Mesangial cell (primary cell): ENCODE measurements around the gene OR4D6. TPM values are rescaled to one million over a fixed set of nuclear protein-coding genes. Genes with fewer than 3 reads are reported as not detected.

ENCODE experiments used
- total RNA-seq: library from RNA; depleted of rRNA; stranded (reverse); fragments of >200 nt; gene quantifications from 2 replicates; pipeline ENCODE4 v1.2.3, GENCODE V29; 2015

OR4D6 gene
- not detected in 2 replicates for total RNA-seq

DNA sequence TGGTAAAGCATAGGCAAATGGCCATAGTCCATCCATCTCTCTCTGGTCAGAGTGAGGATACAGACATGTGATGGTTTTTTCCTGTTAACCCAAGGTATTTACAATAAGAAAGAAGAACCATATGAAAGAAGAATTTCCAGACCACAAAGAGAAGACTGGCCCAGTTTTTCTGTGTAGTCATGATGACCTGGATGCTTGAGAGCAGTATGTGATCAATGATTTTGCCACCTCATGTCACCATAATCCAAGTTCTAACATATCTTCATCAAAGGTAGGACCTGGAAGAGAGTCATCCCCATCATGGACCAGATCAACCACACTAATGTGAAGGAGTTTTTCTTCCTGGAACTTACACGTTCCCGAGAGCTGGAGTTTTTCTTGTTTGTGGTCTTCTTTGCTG, at the start of gene OR4D6:
Gene OR4D6 (plus strand): TSS at position 301 of the 400 bp plus-strand sequence. CDS start 0 bp downstream, at position 301.

DNA sequence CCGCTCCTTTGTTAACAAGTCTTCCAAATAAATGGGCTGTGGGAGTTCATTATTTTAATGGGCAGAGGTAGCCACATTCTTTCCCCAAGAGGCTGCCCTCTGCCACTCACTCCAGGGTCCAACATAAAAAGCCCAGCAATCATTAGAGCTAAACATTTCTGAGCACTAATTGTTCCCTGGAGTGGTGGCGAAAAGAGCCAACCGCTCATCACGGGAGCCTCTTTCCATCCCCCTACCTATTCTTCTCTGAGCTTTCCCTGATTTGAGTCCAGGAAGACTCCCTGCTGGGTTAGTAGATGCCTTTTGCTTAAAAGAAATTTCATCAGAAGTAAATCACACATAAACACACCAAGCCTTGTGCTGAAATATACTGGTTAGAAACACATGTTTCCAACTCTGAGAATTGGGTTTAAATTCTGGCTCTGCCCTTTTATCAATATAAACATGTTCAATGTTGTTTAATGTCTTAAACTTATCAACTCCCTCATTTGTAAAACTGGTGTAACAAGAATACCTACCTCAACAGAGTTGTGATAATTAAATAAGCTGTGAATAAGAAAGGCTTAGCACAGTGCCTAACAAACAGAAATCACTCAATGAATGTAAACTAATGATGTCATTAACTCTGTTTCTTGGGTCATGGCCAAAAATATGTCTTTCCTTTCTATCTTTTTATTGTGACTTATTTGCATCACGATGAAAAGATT, 30.2 kb upstream of the OR4D6 start, which contains the start of gene OR5A2:
Gene OR5A2 (minus strand): TSS at position 53 of the 707 bp plus-strand sequence. CDS start 3,460 bp downstream, outside the sequence.

DNA sequence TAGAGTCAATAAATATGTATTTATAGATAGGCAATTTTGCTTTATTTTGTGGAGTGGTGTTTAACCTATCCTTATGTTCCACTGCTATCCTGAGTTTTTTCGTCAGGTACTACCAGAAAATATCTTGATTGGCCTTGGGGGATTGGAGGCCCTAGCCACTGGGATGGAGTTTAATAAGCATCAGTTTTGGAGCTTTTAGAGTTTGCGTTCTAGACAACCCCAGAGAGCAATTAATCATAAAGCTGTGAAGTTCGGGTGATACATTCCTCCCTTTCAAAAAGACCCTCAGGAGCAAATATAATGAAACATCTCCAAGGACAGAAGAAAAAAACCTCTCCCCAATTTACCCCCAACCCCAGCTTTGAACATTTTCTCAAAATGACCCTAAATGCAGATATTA, 20.6 kb upstream of the OR4D6 start, which contains the start of gene OR5A1:
Gene OR5A1 (plus strand): TSS at position 301 of the 400 bp plus-strand sequence. CDS start 6,700 bp downstream, outside the sequence.

GRCh38 chr11:59473015-59473414, 16.3 kb downstream of the OR4D6 start, which contains the start of gene OR4D10:
Gene OR4D10 (plus strand): TSS chr11:59473315. CDS start chr11:59477430, 4,115 bp downstream.

DNA sequence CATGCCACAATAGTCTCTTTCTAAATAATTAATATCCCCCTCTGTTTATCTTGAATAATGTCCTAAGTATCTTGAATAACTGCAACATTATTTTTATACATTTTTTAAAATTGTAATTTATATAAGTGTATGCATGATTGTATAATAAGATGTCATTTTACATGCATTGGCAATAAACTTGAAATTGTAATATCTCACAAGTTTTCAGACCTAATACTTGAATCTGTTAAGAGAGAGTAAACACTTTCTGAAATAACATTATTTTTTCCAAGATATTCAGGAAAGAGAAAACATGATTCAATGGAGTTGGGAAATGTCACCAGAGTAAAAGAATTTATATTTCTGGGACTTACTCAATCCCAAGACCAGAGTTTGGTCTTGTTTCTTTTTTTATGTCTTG, 46.5 kb downstream of the OR4D6 start, which contains the start of gene OR4D11:
Gene OR4D11 (plus strand): TSS at position 301 of the 400 bp plus-strand sequence. CDS start 0 bp downstream, at position 301.

Other genes with a start within 250 kb of the OR4D6 start
- gene MPEG1, start 244.0 kb upstream of the OR4D6 start, total RNA-seq, result not detected in 2 replicates
- not detected in 2 replicates for gene OR5AN1, start 98.1 kb upstream of the OR4D6 start, total RNA-seq
- not detected in 2 replicates for gene OR5A2, start 30.5 kb upstream of the OR4D6 start, total RNA-seq
- gene OR5A1, start 20.5 kb upstream of the OR4D6 start, total RNA-seq, result not detected in 2 replicates
- gene OR4D10, start 16.4 kb downstream of the OR4D6 start, total RNA-seq, result not detected in 2 replicates
- not detected in 2 replicates for gene OR4D11, start 46.6 kb downstream of the OR4D6 start, total RNA-seq
- not detected in 2 replicates for gene OR4D9, start 54.6 kb downstream of the OR4D6 start, total RNA-seq
- 16.5 and 22.4 TPM in 2 replicates for gene OSBP, start 158.8 kb downstream of the OR4D6 start, total RNA-seq
- gene PATL1, start 212.1 kb downstream of the OR4D6 start, total RNA-seq, result 12.7 and 13.9 TPM in 2 replicates